Cortex of kidney (tissue), 1 donor: Measurements from ENCODE around the gene MTMR1.

Source experiments
- DNase-seq: peaks from one replicate; lab custom pipeline; 2025; lab: John Stamatoyannopoulos, UW

Gene MTMR1

DNA sequence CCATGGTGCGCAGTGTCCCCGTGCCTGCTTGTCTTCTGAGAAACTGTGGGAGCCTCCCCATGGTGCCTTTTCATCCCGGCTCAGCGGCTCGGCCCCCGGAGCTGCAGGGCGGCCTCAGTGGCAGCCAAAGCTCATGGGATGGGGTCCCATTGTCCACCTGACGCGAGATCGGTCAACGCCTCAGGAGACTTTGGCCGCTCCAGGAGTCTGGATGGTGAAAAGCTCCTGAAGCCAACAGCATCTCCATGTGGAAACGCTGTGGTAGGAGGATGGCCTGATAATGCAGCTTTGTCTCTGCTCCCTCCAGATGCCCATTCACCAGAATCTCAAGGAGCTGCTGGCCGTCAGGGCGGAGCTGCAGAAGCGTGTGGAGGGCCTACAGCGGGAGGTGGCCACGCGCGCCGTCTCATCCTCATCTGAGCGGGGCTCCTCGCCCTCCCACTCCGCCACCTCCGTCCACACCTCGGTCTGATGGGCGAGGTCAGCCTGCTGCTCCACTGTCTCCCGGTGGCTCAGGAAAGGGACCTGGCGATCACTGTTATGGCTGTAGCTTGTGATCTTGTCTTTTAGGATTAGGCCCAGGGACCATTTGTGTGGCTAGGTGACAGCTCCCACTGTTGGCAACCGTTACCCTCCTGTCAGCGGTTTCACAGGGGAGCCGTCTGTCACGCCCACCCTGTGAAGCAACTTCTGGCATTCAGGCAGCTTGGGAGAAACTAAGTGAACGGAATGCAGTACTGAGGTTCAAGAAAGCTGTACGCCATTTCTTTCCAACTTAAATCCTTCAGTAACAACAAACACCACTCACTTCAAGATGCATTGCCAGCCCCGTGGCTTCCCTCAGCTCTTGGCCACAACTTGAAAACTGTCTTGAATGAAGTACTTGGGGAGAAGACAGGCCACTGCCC lies 69.3 kb downstream of the MTMR1 start:
- no peak for DNase-seq

- no peak for DNase-seq
Observed at GRCh38 chrX:150763303-150763797, 70.2 kb downstream of the MTMR1 start.

- no peak for DNase-seq
Observed at GRCh38 chrX:150763810-150764209, 70.6 kb downstream of the MTMR1 start.

DNA sequence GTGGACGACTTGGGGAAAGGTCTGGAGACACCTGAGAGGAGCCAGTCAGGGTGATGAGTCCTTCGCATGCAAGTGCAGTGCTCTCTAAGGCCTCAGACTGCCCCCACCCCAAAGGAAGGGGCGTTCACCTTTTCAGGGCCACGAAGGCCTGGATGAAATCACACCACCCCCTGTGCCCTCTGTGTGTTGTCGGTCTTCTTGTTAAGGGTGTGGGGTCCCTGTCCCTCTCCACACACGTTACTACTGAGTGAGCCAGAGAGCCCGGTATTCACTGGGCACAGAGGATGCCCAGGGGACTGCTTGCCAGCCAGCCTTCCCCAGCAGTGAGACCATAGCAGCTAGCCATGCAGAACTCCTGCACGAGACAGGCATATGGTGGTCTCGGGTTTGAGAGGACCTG lies 72.0 kb downstream of the MTMR1 start:
- DNase-seq, result no peak

- DNase-seq, result no peak
Observed at GRCh38 chrX:150765782-150766350, 72.7 kb downstream of the MTMR1 start.

DNA sequence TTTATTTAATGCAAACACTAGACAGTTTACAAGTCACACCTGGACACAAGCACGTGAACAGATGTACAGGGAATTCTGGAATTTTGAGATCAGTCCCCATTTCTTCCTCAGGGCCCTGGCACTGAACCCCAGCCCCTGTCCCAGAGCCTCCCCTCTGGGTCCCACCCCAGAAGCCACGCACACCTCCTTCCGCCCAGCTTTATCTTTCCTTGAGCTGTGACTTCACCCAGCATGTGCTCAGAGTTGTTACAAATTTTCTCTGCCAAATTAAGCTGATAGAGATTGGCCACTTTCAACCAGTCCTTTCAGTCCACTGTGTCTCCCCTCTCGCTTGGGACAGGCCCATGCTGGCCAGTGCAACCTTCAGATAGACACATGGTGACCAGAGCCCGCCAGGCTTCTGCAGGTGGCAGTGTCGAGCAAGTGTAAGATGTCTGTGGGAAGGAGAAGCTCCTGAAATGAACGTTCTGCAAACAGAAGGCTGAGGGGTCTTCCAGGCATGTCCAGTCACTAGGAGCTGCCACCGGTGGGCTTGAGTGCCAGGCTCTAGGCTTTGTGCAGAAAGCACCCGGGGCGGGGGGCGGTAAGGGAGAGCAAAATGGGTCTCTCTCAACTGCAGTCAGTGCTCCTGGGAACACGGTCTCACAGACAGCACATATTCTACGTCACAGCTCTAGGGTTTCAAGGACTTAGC lies 73.3 kb downstream of the MTMR1 start:
- DNase-seq, result no peak

- no peak for DNase-seq
Observed at GRCh38 chrX:150767045-150767395, 73.8 kb downstream of the MTMR1 start.

DNA sequence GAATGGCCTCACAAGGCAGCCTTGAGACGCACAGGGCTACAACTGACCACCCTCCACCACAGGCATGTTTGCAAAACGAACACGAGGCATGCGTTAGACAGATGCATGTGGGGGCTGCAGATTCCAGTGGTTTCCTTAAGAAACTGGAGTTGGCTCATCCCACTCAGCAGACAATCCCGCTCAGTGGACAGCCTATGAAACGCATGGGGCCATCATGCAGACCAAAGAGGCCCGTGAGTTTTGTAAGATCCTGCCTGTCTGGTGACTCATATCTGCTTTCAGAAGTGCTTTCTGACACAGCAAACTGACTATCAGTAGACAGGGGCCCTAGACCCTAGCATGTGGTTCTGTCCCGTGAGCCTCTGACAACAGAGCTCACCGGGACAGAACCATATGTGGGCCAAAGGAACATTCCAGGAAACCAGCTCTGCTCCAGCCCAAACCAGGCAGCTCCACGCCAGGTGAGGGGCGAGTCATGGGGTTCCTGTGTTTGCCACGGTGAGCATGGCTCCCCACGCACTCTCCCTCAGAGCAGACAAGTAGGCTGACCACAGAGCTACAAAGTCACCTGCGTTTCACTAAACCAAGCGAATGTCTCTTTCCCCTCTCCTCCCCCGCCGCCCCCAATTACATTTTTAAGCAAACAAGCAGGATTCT lies 74.4 kb downstream of the MTMR1 start:
- no peak for DNase-seq

DNA sequence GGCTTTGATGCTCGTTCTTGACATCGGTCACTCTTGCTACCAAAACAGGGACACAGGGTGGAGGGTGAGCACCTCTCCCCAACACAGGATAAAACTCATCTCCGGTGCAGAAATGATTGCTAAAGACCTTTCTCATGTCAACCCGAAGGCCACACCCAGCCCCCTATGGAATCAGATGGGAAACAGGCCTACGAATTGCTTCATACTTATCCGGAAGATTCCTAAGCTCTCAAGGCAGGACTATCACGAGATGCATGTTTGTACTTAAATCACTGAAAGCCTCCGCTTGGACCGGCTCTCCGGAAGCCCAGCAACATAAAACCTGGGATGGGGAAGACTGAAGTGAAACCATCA lies 74.9 kb downstream of the MTMR1 start:
- no peak for DNase-seq

GRCh38 chrX:150768580-150769190 lies 75.5 kb downstream of the MTMR1 start:
- DNase-seq, result no peak

DNA sequence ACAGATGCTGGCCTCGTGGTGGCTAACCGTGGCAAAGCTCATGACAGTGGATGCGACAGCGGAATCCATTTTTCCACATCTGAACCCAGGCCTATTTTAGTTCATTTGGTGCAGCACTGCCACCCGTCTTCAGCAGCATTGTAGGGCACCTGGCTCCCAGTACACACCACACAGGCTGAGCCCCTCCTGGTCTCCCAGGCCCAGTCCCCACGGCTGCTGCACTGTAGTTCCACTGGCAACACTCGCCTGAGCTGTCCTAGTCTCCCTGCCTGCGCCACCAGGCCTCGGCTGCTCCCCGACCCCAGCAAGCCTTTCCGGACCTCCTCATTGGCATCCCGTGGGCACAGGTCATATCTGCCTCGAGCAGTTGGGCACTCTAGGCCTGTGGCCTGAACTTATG lies 76.2 kb downstream of the MTMR1 start:
- no peak for DNase-seq

- no peak for DNase-seq
Observed at GRCh38 chrX:150770623-150771022, 77.4 kb downstream of the MTMR1 start.

GRCh38 chrX:150771116-150771515 lies 77.9 kb downstream of the MTMR1 start:
- no peak for DNase-seq

DNA sequence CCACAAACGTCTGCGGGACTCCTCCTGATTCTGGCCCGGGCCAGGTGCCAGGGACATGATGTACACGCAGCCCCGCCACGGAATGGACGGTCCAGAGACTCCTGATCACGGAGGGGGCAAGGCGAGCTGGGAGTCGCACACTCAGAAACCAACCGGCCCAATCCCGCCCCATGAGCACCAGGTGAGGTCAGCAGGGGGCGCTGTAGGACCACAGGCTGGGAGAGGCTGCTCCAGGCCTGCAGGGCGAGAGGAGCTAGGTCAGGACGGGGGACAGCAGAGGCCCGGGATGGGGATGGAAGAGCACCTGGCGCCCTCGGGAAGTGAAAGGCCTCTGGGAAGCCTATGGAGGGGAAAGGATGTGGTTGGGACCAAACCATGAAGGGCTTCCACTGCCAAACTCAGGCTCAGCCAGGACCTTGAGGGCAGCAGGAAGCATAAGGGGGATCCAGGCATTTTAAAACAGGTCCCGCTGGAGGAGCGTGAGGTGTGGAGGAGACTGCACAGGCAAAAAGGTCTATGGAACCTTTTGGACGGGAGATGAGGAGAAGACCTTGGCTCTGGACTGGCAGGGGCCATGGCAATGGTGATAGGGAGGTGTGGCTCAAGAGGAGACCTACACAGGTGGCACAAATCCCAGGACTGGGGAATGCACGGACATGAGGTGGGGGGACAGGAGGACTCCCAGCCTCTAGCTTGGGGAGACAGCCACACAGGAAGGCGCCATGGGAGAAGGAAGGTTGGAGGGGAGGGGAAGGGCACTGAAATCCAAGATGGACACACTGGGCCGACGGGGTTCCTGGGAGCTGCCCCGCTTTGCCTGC lies 79.2 kb downstream of the MTMR1 start:
- DNase-seq, result no peak

GRCh38 chrX:150773117-150773516 lies 79.9 kb downstream of the MTMR1 start:
- DNase-seq, result no peak

DNA sequence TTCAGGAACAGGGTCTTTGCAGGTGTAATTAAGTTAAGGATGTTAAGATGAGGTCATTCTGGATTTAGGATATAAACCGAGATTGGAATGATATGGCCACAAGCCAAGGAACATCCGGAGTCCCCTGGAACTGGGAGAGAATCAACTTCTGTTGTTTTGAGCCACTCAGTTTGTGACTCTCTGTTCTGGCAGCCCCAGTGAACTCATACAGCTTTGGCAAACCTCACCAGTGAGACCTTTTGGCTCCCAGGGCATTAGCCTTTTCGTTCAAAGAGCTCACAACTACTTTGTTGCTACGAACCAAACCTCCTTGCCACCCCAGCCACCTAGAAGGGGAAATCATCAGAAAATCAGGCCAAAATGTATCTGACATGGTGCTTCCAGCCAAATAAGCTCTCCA lies 80.4 kb downstream of the MTMR1 start:
- no peak for DNase-seq

DNA sequence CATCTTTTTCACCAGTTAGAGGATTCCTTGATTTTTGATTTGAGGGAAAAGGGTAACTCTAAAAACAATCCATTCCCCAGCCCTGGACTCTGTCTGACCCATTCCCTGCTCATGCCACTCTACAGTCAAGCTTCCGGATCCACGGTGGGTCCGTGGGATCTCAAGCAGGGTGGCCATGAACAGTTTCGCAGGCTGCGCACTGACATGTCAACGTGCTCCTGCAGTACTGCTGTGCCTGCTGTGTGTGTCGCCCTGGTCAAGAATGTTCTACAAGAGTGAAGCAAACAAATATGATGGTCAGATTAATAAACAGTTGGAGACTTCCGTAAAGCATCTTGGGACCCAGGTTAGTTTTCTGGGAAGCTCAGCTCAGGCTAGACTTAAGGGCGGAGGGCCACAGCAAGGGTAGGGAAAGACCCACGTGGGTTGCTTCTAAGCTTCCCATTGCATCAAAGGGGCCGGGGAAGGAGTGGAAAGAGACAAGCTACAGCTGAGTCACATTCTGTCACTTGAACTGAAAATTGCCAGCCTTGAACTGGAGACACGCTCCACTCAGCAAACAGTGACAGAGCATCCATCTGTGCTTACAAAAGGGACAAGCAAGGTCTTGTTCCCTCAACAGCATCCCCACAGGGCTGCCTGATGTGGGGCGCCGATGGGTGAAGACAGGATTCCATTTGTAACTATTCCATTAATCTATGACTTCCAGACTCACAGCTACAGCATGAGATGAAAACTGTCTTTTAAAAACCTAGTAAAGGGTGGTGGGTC lies 81.8 kb downstream of the MTMR1 start:
- DNase-seq, result no peak

- DNase-seq, result no peak
Observed at GRCh38 chrX:150775569-150776350, 82.6 kb downstream of the MTMR1 start.

GRCh38 chrX:150777328-150777992 lies 84.3 kb downstream of the MTMR1 start:
- DNase-seq, result no peak
